Mammary epithelial cell (primary cell): ENCODE results near the gene RNF208.

Source experiments
- EZH2 ChIP-seq: IDR thresholded peaks from 2 replicates; pipeline ENCODE4 v1.6.1; 2012; ENCODE audit warnings: low read length, inconsistent platforms, borderline replicate concordance
- TF ChIP-seq, protein P1 (sequence below), 2 donors: IDR thresholded peaks in 1 of 2; conservative IDR thresholded peaks in 1 of 2; 2 replicates each; pipeline ENCODE4 v1.5.1; 2011 to 2012; ENCODE audit warnings: inconsistent platforms in 2 of 2, low read length in 2 of 2, mild to moderate bottlenecking in 2 of 2, control low read depth in 1 of 2, low read depth in 1 of 2; ENCODE audit not compliant: insufficient read depth in 1 of 2; ENCODE audit errors: extremely low read depth in 1 of 2

DNA sequence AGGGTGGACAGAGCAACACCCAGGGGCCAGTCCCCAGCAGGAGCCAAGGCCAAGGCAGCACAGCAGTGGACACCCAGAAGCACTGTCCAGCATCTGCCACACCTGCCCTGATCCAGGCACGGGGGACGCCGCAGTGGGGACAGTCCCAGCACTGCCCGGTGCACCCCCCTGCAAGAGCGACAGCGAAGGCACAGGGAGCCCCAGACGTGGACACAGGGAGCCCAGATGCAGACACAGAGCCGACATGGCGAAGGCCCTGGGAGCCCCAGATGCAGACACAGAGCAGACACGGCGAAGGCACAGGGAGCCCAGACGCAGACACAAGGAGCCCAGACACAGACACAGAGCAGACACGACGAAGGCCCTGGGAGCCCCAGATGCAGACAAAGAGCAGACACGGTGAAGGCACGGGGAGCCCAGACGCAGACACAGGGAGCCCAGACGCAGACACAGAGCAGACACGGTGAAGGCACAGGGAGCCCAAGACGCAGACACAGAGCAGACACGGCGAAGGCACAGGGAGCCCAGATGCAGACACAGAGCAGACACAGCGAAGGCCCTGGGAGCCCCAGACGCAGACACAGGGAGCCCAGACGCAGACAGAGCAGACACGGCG is 38.0 kb downstream of the RNF208 start:
- TF ChIP-seq, protein P1, sequence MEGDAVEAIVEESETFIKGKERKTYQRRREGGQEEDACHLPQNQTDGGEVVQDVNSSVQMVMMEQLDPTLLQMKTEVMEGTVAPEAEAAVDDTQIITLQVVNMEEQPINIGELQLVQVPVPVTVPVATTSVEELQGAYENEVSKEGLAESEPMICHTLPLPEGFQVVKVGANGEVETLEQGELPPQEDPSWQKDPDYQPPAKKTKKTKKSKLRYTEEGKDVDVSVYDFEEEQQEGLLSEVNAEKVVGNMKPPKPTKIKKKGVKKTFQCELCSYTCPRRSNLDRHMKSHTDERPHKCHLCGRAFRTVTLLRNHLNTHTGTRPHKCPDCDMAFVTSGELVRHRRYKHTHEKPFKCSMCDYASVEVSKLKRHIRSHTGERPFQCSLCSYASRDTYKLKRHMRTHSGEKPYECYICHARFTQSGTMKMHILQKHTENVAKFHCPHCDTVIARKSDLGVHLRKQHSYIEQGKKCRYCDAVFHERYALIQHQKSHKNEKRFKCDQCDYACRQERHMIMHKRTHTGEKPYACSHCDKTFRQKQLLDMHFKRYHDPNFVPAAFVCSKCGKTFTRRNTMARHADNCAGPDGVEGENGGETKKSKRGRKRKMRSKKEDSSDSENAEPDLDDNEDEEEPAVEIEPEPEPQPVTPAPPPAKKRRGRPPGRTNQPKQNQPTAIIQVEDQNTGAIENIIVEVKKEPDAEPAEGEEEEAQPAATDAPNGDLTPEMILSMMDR (conservative IDR thresholded peaks at IDR 0.05 in 1 of 2, IDR thresholded peaks at IDR 0.05 in 1 of 2; ENCODE audit: extremely low read depth in 1 of 2, insufficient read depth in 1 of 2, low read depth in 1 of 2, low read length in 2 of 2): no peak
- no peak for TF ChIP-seq EZH2
